Measurements from ENCODE around the gene CNTN1.

Gene CNTN1

DNA sequence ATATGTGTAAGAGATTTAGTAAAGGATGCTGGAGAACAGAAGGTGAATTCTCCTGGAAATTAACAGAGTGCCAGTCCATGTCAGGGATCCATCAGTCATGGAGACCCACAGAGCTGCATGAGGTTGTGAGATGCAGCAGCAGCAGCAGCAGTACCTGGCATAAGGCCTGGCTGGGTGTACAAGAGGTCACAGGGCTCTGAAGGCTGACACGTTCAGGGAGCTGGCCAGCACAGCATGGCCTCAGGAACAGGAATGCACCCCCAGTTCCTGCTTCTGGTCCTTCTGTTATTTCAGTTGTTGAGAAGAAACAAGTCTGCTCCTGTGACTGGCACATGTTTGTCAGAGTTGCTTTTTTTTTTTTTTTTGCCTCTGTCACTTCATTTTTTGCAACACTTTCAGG lies 210.8 kb downstream of the CNTN1 start:
- Histone ChIP-seq H3K4me3 (no peak overlapping the region), H3K9ac (ENCODE audit: insufficient read length) (no peak overlapping the region), H3K27ac (no peak overlapping the region), H3K36me3 (ENCODE audit: insufficient read depth, low read length) (no peaks in the 10 kb centered on the region), H3K9me3 (ENCODE audit: low read depth, low read length) (no peaks in the 10 kb centered on the region)
- DNase-seq (ENCODE audit: low read depth, low spot score) = no peak
- no peak for TF ChIP-seq FOXP2 (optimal IDR thresholded peaks at IDR 0.05; ENCODE audit: control extremely low read depth, extremely low read length, insufficient read depth)
- no peak for TF ChIP-seq EZH2 (IDR thresholded peaks at IDR 0.05)
- TF ChIP-seq POLR2AphosphoS5 (IDR thresholded peaks at IDR 0.05; ENCODE audit: borderline replicate concordance, low read depth, low read length) = no peak

DNA sequence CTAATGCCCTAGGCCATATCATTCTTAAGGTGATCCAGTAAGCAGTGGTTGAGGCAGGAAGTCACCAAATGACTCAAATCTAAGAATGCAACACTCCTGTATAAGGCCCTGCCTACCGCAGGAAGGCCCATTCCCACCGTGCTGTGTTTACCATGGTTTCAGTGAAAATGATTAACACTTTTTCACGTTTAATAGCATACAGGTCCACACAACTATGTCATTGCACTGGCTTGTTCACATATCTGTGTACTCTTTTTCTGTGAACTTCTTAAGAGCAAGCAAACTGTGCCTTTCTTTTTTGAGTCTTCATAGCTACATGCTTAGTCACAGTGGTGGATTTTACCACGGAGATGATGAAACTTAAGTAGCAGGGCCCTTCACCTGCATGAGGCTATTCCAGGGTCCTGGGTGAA lies 214.9 kb downstream of the CNTN1 start:
- no peak for TF ChIP-seq POLR2AphosphoS5 (IDR thresholded peaks at IDR 0.05; ENCODE audit: borderline replicate concordance, low read depth, low read length)
- no peak for TF ChIP-seq FOXP2 (optimal IDR thresholded peaks at IDR 0.05; ENCODE audit: control extremely low read depth, extremely low read length, insufficient read depth)
- TF ChIP-seq EZH2 (IDR thresholded peaks at IDR 0.05) = no peak
- Histone ChIP-seq H3K9me3 (ENCODE audit: low read depth, low read length) (no peaks in the 10 kb centered on the region), H3K4me3 (no peak overlapping the region), H3K9ac (ENCODE audit: insufficient read length) (no peak overlapping the region), H3K27ac (peak overlapping the region; percentile 26; the same call in 1 of the 2 replicates), H3K36me3 (ENCODE audit: insufficient read depth, low read length) (no peaks in the 10 kb centered on the region)
- no peak for DNase-seq (ENCODE audit: low read depth, low spot score)

DNA sequence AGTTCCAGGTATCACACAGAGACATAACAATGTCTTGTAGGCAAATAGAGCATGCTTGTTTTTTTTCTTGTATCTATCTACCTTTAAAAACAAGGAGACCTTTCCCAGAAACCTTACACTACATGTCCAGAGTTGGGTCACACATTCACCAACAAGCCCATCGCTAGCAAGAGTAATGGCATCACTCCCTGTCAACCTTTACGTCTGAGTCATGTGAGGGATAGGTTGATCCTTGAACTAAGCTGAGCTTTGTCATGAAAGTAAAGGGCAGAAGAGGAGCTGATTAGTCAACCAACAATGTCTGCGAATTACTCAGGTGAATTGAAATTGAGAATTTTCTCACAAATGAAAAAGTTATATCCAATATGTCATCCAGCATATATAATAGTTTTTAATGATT lies 219.4 kb downstream of the CNTN1 start:
- Histone ChIP-seq H3K36me3 (ENCODE audit: insufficient read depth, low read length) (no peaks in the 10 kb centered on the region), H3K27ac (no peak overlapping the region), H3K9me3 (ENCODE audit: low read depth, low read length) (no peaks in the 10 kb centered on the region), H3K9ac (ENCODE audit: insufficient read length) (no peak overlapping the region), H3K4me3 (no peak overlapping the region)
- no peak for TF ChIP-seq POLR2AphosphoS5 (IDR thresholded peaks at IDR 0.05; ENCODE audit: borderline replicate concordance, low read depth, low read length)
- TF ChIP-seq FOXP2 (optimal IDR thresholded peaks at IDR 0.05; ENCODE audit: control extremely low read depth, extremely low read length, insufficient read depth) = no peak
- no peak for TF ChIP-seq EZH2 (IDR thresholded peaks at IDR 0.05)
- DNase-seq (ENCODE audit: low read depth, low spot score) = no peak

- Histone ChIP-seq H3K4me3 (no peak overlapping the region), H3K9ac (ENCODE audit: insufficient read length) (no peak overlapping the region), H3K36me3 (ENCODE audit: insufficient read depth, low read length) (no peaks in the 10 kb centered on the region), H3K9me3 (ENCODE audit: low read depth, low read length) (no peaks in the 10 kb centered on the region), H3K27ac (no peak overlapping the region)
- TF ChIP-seq POLR2AphosphoS5 (IDR thresholded peaks at IDR 0.05; ENCODE audit: borderline replicate concordance, low read depth, low read length) (no peak), FOXP2 (optimal IDR thresholded peaks at IDR 0.05; ENCODE audit: control extremely low read depth, extremely low read length, insufficient read depth) (no peak), EZH2 (IDR thresholded peaks at IDR 0.05) (no peak)
- no peak for DNase-seq (ENCODE audit: low read depth, low spot score)
Measured at GRCh38 chr12:40915172-40915571, 222.9 kb downstream of the CNTN1 start.

DNA sequence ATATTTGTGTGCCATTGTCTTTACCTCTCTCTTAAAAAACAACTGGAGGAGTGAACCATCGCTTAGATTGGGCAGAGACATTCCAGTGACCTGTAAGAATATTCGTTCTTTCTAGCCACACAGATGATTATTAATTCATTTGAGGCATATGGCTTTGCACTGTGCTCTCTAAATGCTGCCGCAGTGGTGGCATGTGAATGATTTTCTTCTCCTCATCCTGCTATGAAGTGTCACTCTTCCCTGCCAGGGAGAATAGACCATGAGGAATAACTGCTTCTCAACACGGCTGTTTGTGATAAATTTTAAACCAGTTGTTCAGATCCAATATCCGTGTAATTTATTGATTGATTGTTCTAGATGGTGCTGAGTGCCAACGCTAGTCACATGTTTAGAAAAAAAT lies 225.3 kb downstream of the CNTN1 start:
- no peaks in the 10 kb centered on the region for H3K36me3 ChIP-seq (ENCODE audit: insufficient read depth, low read length)

DNA sequence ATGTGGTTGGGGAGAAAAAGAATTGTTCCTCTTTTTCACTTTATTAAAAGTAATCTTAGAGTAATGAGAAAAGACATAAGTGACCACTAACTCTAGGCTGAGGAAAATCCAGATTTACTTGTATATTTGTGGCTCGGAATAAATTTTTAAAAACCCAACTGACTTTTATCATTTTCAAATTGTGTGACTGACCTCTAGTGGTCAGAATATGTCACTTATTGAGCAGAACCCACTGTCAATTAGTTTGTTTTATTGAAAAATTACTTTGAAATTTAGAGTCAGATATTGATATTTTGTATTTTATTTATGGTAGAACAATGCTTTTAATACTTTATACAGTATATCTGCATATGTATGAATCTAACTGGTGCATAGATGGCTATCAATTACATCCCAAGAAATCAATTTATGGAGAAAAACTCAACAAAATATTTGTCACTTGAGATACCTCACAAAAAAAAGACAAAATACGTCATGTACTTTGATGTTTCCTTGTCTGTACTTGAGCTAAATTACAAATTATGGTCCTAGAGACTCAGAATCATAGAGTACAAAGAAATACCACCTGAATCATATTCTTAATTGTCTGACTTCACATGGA lies 229.4 kb downstream of the CNTN1 start:
- no peak overlapping the region for H3K9ac ChIP-seq (ENCODE audit: insufficient read length)
- no peak for TF ChIP-seq EZH2 (IDR thresholded peaks at IDR 0.05)
- no peak for TF ChIP-seq FOXP2 (optimal IDR thresholded peaks at IDR 0.05; ENCODE audit: control extremely low read depth, extremely low read length, insufficient read depth)
- no peak for TF ChIP-seq POLR2AphosphoS5 (IDR thresholded peaks at IDR 0.05; ENCODE audit: borderline replicate concordance, low read depth, low read length)
- H3K4me3 ChIP-seq = no peak overlapping the region
- no peak overlapping the region for H3K27ac ChIP-seq
- DNase-seq (ENCODE audit: low read depth, low spot score) = no peak
- H3K36me3 ChIP-seq (ENCODE audit: insufficient read depth, low read length) = no peaks in the 10 kb centered on the region
- no peaks in the 10 kb centered on the region for H3K9me3 ChIP-seq (ENCODE audit: low read depth, low read length)

More for the DNA sequence above, 225.3 kb downstream of the CNTN1 start:
- Histone ChIP-seq H3K27ac (no peak overlapping the region), H3K9me3 (ENCODE audit: low read depth, low read length) (no peaks in the 10 kb centered on the region), H3K4me3 (no peak overlapping the region), H3K9ac (ENCODE audit: insufficient read length) (no peak overlapping the region)
- DNase-seq (ENCODE audit: low read depth, low spot score) = no peak
- TF ChIP-seq POLR2AphosphoS5 (IDR thresholded peaks at IDR 0.05; ENCODE audit: borderline replicate concordance, low read depth, low read length) (no peak), FOXP2 (optimal IDR thresholded peaks at IDR 0.05; ENCODE audit: control extremely low read depth, extremely low read length, insufficient read depth) (no peak), EZH2 (IDR thresholded peaks at IDR 0.05) (no peak)

DNA sequence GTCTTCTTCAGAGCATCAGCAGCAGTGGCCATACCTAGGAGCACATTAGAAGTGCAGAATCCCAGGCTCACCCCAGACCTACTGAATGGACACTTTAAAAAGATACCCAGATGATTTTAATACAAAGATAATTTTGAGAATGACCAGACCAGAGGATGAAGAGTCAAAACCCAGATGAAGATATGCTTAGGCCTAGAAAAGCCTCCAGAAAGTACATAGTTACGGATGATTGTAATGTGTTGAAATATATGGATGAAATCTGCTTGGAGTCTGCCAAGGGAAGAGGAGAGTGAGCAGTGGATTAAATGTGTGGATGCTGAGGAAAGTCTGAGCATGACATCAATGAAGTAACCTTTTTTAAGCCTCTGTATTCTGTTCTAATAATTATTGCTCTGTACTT lies 245.7 kb downstream of the CNTN1 start:
- Histone ChIP-seq H3K27ac (no peak overlapping the region), H3K36me3 (ENCODE audit: insufficient read depth, low read length) (no peaks in the 10 kb centered on the region), H3K4me3 (no peak overlapping the region), H3K9me3 (ENCODE audit: low read depth, low read length) (no peaks in the 10 kb centered on the region), H3K9ac (ENCODE audit: insufficient read length) (no peak overlapping the region)
- no peak for DNase-seq (ENCODE audit: low read depth, low spot score)
- no peak for TF ChIP-seq POLR2AphosphoS5 (IDR thresholded peaks at IDR 0.05; ENCODE audit: borderline replicate concordance, low read depth, low read length)
- TF ChIP-seq FOXP2 (optimal IDR thresholded peaks at IDR 0.05; ENCODE audit: control extremely low read depth, extremely low read length, insufficient read depth) = no peak
- TF ChIP-seq EZH2 (IDR thresholded peaks at IDR 0.05) = no peak

DNA sequence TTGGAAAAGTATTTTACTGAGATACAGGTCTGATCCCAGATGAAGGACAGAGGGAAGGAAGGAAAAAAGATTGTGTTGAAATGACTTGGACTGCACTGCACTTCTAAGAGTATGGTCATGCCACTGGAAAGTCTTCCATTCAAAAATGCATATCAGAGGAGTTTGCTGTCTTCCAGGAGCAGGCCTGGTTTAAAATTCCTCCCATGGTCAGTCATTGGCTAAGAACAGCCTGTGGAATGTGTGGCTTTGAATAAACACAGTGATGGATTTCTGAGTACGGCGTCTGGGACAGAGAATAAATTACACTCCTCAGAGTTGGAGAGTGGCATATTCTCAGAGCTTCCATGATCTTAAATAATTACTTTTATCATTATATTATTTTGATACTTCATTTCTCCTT lies 250.1 kb downstream of the CNTN1 start:
- H3K27ac ChIP-seq = no peak overlapping the region
- H3K9ac ChIP-seq (ENCODE audit: insufficient read length) = no peak overlapping the region
- no peaks in the 10 kb centered on the region for H3K9me3 ChIP-seq (ENCODE audit: low read depth, low read length)
- no peak for DNase-seq (ENCODE audit: low read depth, low spot score)
- H3K4me3 ChIP-seq = no peak overlapping the region
- H3K36me3 ChIP-seq (ENCODE audit: insufficient read depth, low read length) = no peaks in the 10 kb centered on the region
- TF ChIP-seq POLR2AphosphoS5 (IDR thresholded peaks at IDR 0.05; ENCODE audit: borderline replicate concordance, low read depth, low read length) = no peak
- no peak for TF ChIP-seq EZH2 (IDR thresholded peaks at IDR 0.05)
- no peak for TF ChIP-seq FOXP2 (optimal IDR thresholded peaks at IDR 0.05; ENCODE audit: control extremely low read depth, extremely low read length, insufficient read depth)

DNA sequence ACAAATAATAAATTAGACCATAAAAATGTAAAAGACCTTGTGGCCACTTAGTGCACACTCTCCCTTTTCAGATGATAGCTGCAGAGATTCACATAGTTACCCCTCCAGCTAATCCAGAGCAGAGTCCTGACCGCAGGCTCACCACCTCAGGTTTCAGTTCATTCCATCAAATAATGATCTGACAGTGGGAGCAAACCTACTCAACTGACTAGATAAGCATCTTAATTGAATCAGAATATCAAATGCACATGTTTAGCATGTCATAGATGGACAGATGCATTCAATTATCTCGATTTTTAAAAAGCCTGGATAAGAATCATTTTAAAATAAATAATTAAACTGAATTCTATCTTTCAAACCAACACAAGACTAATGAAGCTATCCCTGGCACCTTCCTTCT lies 253.5 kb downstream of the CNTN1 start:
- Histone ChIP-seq H3K27ac (peak overlapping the region; percentile 47), H3K4me3 (peak overlapping the region; percentile 20), H3K36me3 (ENCODE audit: insufficient read depth, low read length) (no peaks in the 10 kb centered on the region), H3K9me3 (ENCODE audit: low read depth, low read length) (no peaks in the 10 kb centered on the region), H3K9ac (ENCODE audit: insufficient read length) (no peak overlapping the region)
- TF ChIP-seq POLR2AphosphoS5 (IDR thresholded peaks at IDR 0.05; ENCODE audit: borderline replicate concordance, low read depth, low read length) (no peak), FOXP2 (optimal IDR thresholded peaks at IDR 0.05; ENCODE audit: control extremely low read depth, extremely low read length, insufficient read depth) (no peak), EZH2 (IDR thresholded peaks at IDR 0.05) (no peak)
- no peak for DNase-seq (ENCODE audit: low read depth, low spot score)

All from SK-N-MC (cell line).